HG03439 (cell line): ENCODE results near the gene ALG1L2.
"Not testable (repeated sequence)": the region's sequence is repeated elsewhere in the genome, so short reads cannot be mapped to it uniquely, and the experiment has no call there.

Experiments
- ATAC-seq: cut with Tn5 transposase; IDR thresholded peaks from one replicate; pipeline ENCODE4 v1.9.1; 2021; ENCODE audit warnings: mild to moderate bottlenecking, moderate library complexity; ENCODE audit not compliant: unreplicated experiment

The ALG1L2 gene

DNA sequence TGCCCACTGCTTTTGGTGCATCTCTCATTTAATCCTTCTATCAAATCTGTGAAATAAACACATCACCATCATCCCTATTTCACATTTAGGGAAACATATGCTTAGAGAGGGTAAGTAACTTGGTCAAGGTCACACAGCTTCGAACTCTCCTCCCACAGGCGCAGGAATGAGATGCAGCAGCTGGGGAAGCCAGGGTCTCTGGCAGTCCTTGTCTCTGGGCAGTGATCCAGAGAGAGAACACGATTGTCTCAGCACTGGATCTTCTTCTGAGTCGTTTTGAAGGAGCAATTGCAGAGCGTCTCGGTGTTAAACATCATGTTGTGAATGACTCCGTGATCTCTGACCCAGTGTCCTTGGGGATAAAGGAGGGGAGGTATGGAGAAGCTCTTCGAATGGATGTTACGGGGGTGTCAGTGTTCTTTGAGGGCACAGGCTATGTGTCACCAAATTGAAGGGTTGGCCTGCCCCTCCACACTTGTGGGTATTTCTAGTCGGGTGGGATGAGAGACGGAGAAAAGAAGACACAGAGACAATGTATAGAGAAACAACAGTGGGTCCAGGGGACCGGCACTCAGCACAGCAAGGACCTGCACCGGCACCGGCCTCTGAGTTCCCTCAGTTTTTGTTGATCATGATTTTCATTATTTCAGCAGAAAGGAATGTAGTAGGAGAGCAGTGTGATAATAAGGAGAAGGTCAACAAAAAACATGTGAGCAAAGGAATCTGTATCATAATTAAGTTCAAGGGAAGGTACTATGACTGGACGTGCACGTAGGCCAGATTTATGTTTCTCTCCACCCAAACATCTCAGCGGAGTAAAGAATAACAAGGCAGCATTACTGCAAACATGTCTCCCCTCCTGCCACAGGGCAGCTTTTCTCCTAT, 41.5 kb downstream of the ALG1L2 start:
- ATAC-seq, result not testable (repeated sequence)

DNA sequence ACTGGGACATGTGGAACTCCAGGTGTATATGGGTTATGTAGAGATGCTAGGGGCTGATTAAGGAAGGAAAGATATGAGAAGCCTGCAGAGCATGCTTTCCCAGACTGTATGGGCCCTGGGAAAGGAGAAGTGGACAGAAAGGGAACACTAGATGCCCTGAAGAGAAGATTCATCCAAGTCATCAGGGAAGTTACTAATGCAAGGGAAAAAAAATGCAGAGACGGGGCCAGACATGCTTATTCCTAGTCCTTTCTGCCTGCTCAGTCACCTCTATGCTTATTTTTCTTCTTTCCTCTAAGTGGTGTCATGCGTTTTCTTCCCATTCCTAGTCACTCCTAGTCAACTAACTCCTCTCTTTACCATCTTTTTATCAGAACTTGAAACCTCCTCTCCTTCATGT, 43.8 kb downstream of the ALG1L2 start:
- ATAC-seq, result not testable (repeated sequence)

- ATAC-seq, result not testable (repeated sequence)
Measured at GRCh38 chr3:130136337-130136736, 54.7 kb downstream of the ALG1L2 start.

- not testable (repeated sequence) for ATAC-seq
Measured at GRCh38 chr3:130137685-130138084, 56.1 kb downstream of the ALG1L2 start.

- not testable (repeated sequence) for ATAC-seq
Measured at GRCh38 chr3:130138992-130139391, 57.4 kb downstream of the ALG1L2 start.

- ATAC-seq, result not testable (repeated sequence)
Measured at GRCh38 chr3:130140756-130141155, 59.1 kb downstream of the ALG1L2 start.

GRCh38 chr3:130143648-130144327, 62.2 kb downstream of the ALG1L2 start:
- ATAC-seq, result not testable (repeated sequence)

DNA sequence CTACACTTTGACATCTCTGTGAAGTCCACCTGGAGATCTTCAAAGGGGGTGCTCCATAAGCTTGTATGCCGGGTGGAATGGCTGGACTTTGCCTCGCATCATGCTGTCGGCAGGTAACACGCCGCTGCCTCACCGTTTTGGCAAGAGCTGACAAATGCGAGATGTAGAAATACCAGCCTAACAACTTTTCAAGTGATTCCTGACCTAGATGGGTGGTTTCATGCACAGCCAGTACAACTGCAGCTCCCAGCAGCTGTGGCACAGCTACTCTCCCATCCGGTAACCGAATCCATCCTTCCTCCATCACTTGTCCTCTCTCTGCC, 62.7 kb downstream of the ALG1L2 start:
- ATAC-seq, result not testable (repeated sequence)

DNA sequence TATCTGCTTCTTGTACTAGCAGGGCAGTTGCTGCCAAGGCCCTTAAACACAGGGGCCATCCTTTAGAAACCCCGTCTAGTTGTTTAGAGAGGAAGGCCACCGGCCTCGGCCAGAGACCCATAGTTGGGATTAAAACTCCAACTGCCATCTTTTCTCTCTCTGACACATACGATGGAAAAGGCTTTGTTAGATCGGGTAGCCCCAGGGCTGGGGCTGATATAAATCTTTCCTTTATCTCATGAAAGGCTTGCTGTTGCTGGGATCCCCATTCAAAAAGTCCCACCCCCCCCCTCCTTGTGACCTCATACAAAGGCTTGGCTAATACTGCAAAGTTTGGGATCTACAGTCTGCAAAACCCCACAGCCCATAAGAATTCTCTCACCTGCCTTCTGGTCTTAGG, 63.8 kb downstream of the ALG1L2 start:
- ATAC-seq, result not testable (repeated sequence)

- not testable (repeated sequence) for ATAC-seq
Measured at GRCh38 chr3:130146465-130146864, 64.8 kb downstream of the ALG1L2 start.
